ENCODE data around the gene RRP8.

The RRP8 gene

GRCh38 chr11:6557063-6557462 lies 46.4 kb downstream of the RRP8 start:
- DNase-seq (ENCODE audit: low read depth), result no peak
- H3K4me3 ChIP-seq (ENCODE audit: low read depth, low read length), result no peak overlapping the region

- DNase-seq (ENCODE audit: low read depth), result no peak
- H3K4me3 ChIP-seq (ENCODE audit: low read depth, low read length), result no peak overlapping the region
Measured at GRCh38 chr11:6556139-6556949, 47.1 kb downstream of the RRP8 start.

GRCh38 chr11:6554828-6555706 lies 48.3 kb downstream of the RRP8 start:
- no peak overlapping the region for H3K4me3 ChIP-seq (ENCODE audit: low read depth, low read length)
- DNase-seq (ENCODE audit: low read depth), result no peak

GRCh38 chr11:6553634-6554033 lies 49.8 kb downstream of the RRP8 start:
- H3K4me3 ChIP-seq (ENCODE audit: low read depth, low read length), result no peak overlapping the region
- DNase-seq (ENCODE audit: low read depth), result no peak

- H3K4me3 ChIP-seq (ENCODE audit: low read depth, low read length), result no peak overlapping the region
- DNase-seq (ENCODE audit: low read depth), result no peak
Measured at GRCh38 chr11:6548641-6549040, 54.8 kb downstream of the RRP8 start.

- no peak for DNase-seq (ENCODE audit: low read depth)
- no peak overlapping the region for H3K4me3 ChIP-seq (ENCODE audit: low read depth, low read length)
Measured at GRCh38 chr11:6548121-6548520, 55.3 kb downstream of the RRP8 start.

GRCh38 chr11:6547177-6547576 lies 56.2 kb downstream of the RRP8 start:
- no peak for DNase-seq (ENCODE audit: low read depth)
- no peak overlapping the region for H3K4me3 ChIP-seq (ENCODE audit: low read depth, low read length)

DNA sequence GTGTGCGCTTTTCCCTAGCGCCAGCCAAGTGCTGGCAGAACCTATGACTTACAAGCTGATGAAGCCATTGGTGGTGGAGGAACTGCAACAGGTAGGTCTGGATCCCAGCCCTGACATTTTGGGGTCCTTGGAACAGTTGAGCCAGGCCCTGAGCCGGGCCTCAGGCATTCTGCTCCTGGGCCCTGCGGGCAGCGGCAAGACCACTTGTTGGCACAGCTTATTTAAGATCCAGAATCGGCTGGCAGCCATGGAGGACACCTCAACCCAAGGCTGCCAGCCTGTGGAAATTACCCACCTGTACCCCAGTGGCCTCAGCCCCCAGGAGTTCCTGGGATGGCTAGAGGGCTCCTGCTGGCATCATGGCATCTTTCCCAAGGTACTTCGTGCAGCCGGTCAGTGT lies 56.7 kb downstream of the RRP8 start:
- H3K4me3 ChIP-seq (ENCODE audit: low read depth, low read length), result no peak overlapping the region
- no peak for DNase-seq (ENCODE audit: low read depth)

DNA sequence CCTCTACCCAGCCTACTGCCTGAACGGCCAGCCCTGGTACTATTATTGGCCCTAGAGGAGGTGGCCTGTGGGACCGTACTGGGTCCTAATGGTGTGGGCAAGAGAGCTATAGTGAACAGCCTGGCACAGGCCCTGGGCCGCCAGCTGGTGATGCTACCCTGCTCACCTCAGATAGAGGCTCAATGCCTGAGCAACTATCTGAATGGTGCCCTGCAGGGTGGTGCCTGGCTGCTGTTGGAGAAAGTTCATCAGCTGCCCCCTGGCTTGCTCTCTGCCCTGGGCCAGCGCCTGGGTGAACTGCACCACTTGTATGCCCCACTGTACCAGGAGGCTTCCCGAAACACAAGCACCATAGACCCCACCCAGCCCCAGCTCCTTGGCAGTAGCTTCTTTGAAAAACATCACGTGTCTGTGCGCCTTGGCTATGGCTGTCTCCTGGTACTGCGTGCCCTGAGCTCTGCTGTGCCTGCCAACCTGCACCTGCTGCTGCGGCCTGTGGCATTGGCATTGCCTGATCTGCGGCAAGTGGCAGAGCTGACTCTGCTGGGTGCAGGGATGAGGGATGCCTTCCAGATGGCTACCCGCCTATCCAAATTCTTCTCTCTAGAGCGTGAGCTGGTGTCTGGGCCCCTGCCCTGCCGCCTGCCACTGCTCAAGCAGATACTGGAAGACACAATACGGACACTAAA lies 57.4 kb downstream of the RRP8 start:
- no peak overlapping the region for H3K4me3 ChIP-seq (ENCODE audit: low read depth, low read length)
- DNase-seq (ENCODE audit: low read depth), result no peak

Measured in skeletal muscle cell (primary cell).